ENCODE data around the gene RNF41.

The RNF41 gene

DNA sequence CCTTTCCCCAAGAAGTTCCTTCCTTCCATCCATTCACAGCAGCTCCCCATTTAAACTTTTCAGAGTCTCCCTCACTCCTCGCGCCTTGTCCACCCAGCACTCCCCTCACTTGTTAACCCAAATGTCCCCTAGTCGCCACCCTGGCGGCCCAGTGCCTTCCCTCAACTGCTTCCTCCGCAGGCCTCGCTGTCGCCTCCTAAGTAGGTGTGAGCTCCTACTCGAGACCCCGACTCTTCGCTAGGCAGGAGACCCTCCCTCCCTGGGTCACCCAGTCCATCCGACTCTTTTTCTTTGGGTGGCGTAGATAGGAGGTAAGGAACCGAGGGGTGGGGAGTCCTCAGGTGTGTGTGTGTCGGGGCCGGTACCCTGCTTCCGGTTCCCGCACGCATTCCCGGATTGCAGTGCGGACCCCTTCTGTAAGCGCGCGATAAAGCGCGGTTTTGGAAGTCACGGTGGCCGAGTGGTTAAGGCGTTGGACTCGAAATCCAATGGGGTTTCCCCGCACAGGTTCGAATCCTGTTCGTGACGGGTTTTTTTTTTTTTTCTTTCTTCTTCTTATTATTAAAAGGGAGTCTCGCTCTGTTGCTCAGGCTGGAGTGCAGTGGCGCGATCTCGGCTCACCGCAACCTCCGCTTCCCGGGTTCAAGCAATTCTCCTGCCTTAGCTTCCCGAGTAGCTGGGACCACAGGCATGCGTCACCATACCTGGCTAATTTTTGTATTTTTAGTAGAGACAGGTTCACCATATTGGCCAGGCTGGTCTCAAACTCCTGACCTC, 31.6 kb downstream of the RNF41 start:
- Histone ChIP-seq H4K20me1 (ENCODE audit: low read depth, low read length) (no peaks in the 10 kb centered on the region), H3K4me2 (ENCODE audit: low read depth, low read length, poor library complexity, severe bottlenecking) (peak overlapping the region; percentile 81), H3K4me3 (ENCODE audit: insufficient read depth, low read length, poor library complexity, severe bottlenecking) (peak overlapping the region; percentile 64), H3K27ac (ENCODE audit: low read depth, low read length) (peak overlapping the region; percentile 67), H3F3A (ENCODE audit: insufficient read depth) (peaks cover 23% of the 10 kb centered on the region), H3K36me3 (ENCODE audit: low read length) (no peaks in the 10 kb centered on the region; the same call in 1 of the 2 replicates), H3K9ac (ENCODE audit: low read length) (peak overlapping the region; percentile 92), H3K79me2 (ENCODE audit: insufficient read depth, low read length) (peaks cover 25% of the 10 kb centered on the region), H2AFZ (ENCODE audit: low read depth, low read length, severe bottlenecking) (peak overlapping the region; percentile 92), H3K9me3 (ENCODE audit: insufficient read depth, low read length) (no peaks in the 10 kb centered on the region), H3K9me2 (replicated peaks; ENCODE audit: insufficient read depth, low read length) (no peaks in the 10 kb centered on the region), H3K27me3 (ENCODE audit: low read length) (no peaks in the 10 kb centered on the region)
- TF ChIP-seq CTCF (IDR thresholded peaks at IDR 0.05; ENCODE audit: insufficient read depth, low read length, poor library complexity, severe bottlenecking) (no peak), EZH2phosphoT487 (conservative IDR thresholded peaks at IDR 0.05; ENCODE audit: low read length) (no peak)

DNA sequence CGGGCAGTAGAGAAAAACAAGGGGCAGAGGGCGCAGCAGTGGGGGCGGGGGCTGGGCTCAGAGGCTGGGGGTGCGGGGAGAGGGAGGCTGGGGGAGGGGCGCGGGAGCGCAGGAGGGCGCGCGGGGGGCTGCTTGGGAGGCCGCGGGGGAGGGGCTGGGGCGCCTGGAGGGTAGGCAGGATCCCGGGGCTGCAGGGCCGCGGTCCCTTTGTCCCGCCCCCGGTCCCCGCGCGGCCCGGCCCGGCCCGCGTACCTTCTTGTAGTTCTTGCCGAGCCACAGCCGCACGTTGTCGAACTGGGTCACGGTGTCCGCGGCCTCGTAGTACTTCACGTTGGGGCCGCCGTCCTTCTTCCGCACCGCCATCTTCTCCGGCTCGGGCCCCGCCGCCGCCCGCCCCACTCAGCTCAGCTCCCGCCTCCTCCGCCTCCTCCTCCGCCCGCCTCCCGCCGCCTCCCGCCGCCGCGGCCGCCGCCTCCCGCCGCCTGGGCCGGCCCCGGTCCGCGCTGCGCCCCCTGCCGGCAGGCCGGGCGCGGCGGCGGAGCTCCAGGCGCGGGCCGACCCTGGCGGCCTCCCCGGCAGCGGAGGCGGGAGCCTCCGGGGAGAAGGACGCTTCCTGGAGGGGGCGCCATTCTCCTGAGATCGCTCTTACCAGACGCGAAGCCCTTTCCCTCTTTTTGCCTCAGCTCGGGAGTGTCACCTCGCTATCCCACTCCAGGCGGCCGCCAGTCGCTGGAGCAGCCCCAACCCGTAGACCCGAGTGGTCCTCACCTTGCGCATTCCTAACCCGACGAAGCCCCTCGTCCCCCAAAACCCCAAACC, 32.4 kb downstream of the RNF41 start, which contains the start of gene SMARCC2:
SMARCC2 (minus strand) TSS at position 385 of the 819 bp plus-strand sequence; CDS start at position 363, 22 bp downstream.
- peaks cover 25% of the 10 kb centered on the region for H3K79me2 ChIP-seq (ENCODE audit: insufficient read depth, low read length)
- no peaks in the 10 kb centered on the region for H3K27me3 ChIP-seq (ENCODE audit: low read length)
- peak within 1 kb of the TSS; percentile 67 for H3K27ac ChIP-seq (ENCODE audit: low read depth, low read length)
- peak within 1 kb of the TSS; percentile 92 for H2AFZ ChIP-seq (ENCODE audit: low read depth, low read length, severe bottlenecking)
- H3F3A ChIP-seq (ENCODE audit: insufficient read depth): peaks cover 20% of the 10 kb centered on the region
- no peaks in the 10 kb centered on the region for H3K9me2 ChIP-seq (replicated peaks; ENCODE audit: insufficient read depth, low read length)
- H3K4me3 ChIP-seq (ENCODE audit: insufficient read depth, low read length, poor library complexity, severe bottlenecking): peak within 1 kb of the TSS; percentile 97
- peak within 1 kb of the TSS; percentile 92 for H3K9ac ChIP-seq (ENCODE audit: low read length)
- TF ChIP-seq EZH2phosphoT487 (conservative IDR thresholded peaks at IDR 0.05; ENCODE audit: low read length) (no peak), CTCF (IDR thresholded peaks at IDR 0.05; ENCODE audit: insufficient read depth, low read length, poor library complexity, severe bottlenecking) (peak; percentile 44)
- peak within 1 kb of the TSS; percentile 81 for H3K4me2 ChIP-seq (ENCODE audit: low read depth, low read length, poor library complexity, severe bottlenecking)
- H3K9me3 ChIP-seq (ENCODE audit: insufficient read depth, low read length): no peaks in the 10 kb centered on the region
- peaks cover 4% of the 10 kb centered on the region for H3K36me3 ChIP-seq (ENCODE audit: low read length)
- no peaks in the 10 kb centered on the region for H4K20me1 ChIP-seq (ENCODE audit: low read depth, low read length)

GRCh38 chr12:56188778-56189098, 33.0 kb downstream of the RNF41 start:
- Histone ChIP-seq H3K4me2 (ENCODE audit: low read depth, low read length, poor library complexity, severe bottlenecking) (peak overlapping the region; percentile 67), H3K9me3 (ENCODE audit: insufficient read depth, low read length) (no peaks in the 10 kb centered on the region), H3K4me3 (ENCODE audit: insufficient read depth, low read length, poor library complexity, severe bottlenecking) (peak overlapping the region; percentile 97), H3K79me2 (ENCODE audit: insufficient read depth, low read length) (peaks cover 25% of the 10 kb centered on the region), H3K36me3 (ENCODE audit: low read length) (peaks cover 7% of the 10 kb centered on the region), H3K9me2 (replicated peaks; ENCODE audit: insufficient read depth, low read length) (no peaks in the 10 kb centered on the region), H3K9ac (ENCODE audit: low read length) (peak overlapping the region; percentile 92), H4K20me1 (ENCODE audit: low read depth, low read length) (no peaks in the 10 kb centered on the region), H2AFZ (ENCODE audit: low read depth, low read length, severe bottlenecking) (no peak overlapping the region), H3K27me3 (ENCODE audit: low read length) (no peaks in the 10 kb centered on the region), H3K27ac (ENCODE audit: low read depth, low read length) (peak overlapping the region; percentile 48), H3F3A (ENCODE audit: insufficient read depth) (peaks cover 20% of the 10 kb centered on the region)
- TF ChIP-seq CTCF (IDR thresholded peaks at IDR 0.05; ENCODE audit: insufficient read depth, low read length, poor library complexity, severe bottlenecking) (no peak), EZH2phosphoT487 (conservative IDR thresholded peaks at IDR 0.05; ENCODE audit: low read length) (no peak)

Measured in SU-DHL-6 (cell line).